Nucleus accumbens (tissue), 56 donors: ENCODE measurements around the gene ABI3BP.
A peak's percentile ranks its signal among the peaks of the same experiment; 100 is the strongest.
"Not testable (repeated sequence)": the region's sequence is repeated elsewhere in the genome, so short reads cannot be mapped to it uniquely, and the experiment has no call there.

ENCODE experiments used
- DNase-seq, 56 donors: peaks; one replicate each; lab custom pipeline; 2025; lab: John Stamatoyannopoulos, UW

Gene ABI3BP

DNA sequence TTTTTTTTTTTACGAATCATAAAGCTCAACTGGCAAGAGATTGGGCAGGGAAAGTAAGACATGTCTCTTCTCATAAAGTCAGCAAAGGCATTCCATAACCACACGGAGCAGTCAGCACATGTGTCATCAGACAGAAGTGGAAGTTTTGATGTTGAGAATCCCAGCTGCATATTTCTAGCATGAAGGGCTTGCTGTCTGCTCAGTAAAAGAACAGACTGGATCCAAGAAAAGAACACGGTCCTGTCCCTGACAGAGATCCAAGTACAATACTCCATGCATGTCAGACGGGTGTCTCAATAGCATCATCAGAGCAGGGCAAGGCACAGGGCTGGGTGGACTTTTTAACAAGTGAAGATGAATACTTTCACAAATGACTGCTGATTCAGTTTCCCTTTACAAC, 38.2 kb downstream of the ABI3BP start:
- no peak for DNase-seq

DNA sequence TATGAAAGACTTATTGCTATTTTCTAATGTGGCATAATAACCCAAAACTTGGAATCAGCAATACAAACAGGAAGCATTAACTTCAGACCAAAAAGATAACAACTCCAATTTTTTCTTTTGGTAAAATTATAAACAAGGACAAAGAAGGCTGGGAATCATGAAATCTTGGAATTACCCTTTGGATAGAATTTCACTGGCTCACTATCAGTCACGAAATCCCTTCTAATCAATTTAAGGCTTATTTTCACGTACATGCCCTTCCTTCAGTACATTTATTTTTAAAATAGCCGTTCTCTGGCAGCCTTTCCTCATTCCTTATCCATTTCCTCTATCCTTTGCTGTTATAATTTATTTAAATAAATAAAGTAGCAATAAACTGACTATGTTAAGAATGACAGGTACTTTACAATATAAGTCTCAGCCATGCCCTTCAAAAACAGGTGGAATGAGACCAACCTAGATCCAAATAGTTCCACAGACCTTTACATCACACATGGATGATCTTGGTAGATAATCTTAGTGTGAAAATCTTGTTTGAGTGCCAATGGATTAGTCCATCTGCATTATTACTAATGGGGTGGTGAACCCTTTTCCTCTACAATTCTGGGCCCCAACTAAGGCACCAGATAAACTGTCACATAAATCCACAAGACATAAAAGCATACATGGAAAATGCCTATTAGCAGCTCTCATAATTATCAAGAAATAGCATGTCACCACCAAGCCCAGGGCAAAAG, 38.9 kb downstream of the ABI3BP start:
- DNase-seq, result no peak

DNA sequence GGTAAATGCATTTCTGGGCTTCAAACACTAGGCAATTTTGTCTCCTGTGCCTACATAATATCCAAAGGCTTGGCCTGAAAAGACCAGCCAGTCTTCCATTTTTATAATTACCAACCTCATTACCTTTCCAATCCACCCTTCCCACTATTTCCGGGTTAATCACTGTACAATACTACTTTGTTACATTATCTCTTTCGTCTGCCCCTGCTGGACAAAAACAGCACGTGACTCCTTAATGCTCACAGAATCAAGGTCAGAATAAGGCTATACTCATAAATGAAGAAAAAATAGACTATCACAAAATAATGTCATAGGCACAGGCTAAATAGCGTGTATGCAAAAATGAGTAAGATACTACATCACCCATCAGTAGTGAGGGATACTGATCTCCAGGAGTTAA, 40.1 kb downstream of the ABI3BP start:
- DNase-seq, result no peak

DNA sequence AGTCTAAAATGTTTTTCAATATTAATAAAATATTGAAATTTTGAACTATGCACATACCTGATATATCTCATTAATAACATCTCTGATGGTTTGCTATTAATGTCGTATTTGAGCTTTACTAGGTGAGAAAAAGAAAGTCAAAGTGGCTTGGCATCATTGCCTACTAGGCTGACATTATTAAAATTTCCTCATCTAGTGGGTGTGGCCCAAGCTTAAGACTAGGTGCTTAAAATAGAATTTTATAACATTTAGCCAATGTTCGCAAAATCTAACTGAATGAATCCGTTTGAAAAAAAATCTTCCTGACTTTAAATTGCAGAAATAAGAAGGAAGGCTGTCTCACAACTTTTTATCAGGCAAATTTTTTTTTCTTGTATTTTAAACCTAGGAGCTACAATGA, 46.1 kb downstream of the ABI3BP start:
- DNase-seq, result no peak

DNA sequence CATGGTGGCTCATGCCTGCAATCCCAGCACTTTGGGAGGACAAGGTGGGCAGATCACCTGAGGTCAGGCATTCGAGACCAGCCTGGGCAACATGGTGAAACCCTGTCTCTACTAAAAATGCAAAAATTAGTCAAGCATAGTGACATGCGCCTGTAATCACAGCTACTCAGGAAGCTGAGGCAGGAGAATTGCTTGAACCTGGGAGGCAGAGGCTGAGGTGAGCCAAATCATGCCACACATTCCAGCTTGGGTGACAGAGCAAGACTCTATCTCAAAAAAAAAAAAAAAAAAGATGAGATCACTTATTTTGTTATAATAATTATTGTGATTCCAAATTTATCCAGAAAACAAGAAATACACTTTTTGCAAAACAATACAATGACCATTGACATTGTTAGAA, 47.1 kb downstream of the ABI3BP start:
- not testable (repeated sequence) for DNase-seq

DNA sequence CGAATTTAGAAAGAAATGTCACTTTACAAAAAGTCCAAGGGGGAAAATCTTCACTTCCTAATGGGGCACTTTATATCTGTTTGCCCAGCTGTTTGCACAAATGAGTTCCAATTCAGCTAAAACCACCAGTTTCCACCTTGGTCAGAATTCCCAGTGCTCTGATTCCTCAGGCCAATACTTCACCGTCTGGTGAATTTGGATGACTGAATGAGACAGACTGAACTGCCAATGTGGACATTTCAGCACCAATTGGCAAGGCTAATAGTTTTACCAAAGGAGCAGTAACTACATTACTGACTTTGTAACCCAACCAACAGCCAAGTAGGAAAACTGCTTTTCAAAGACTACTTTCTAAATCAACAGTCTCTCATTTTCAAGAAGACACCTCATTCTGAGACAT, 51.8 kb downstream of the ABI3BP start:
- no peak for DNase-seq

DNA sequence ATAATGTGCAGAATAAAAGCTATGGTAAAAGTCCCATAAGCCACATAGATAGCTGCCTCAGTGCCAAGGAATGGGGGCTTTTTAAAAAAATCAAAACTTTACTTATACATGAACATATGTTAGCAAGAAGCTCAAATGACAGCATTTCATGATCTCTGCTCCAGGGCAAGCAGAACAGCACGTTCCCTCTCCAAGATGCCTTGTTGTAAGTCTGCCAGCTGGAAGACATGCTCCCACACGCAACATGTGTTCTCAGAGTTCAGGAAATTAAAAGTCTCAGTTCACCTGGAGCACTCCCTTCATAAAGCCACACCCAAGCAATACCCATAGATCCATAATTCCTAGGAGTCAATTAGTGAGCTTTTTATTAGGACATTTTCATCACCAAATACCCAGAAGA, 52.2 kb downstream of the ABI3BP start:
- DNase-seq, result no peak

DNA sequence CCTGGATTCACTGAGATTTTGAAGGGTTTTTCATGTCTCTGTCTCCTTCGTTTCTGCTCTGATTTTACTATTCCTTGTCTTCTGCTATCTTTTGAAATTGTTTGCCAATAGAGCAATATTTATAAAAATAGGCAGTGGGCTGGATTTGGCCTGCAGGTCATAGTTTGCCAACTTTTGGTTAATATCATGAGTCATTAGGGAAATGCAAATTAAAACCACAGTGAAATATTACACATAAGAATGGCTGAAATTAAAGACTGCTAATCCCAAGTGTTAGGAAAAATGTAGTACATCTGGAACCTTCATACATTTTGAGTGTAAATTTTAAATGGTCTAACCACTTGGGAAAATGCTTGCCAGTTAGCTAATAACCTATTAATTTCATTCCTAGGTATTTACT, 56.3 kb downstream of the ABI3BP start:
- no peak for DNase-seq

DNA sequence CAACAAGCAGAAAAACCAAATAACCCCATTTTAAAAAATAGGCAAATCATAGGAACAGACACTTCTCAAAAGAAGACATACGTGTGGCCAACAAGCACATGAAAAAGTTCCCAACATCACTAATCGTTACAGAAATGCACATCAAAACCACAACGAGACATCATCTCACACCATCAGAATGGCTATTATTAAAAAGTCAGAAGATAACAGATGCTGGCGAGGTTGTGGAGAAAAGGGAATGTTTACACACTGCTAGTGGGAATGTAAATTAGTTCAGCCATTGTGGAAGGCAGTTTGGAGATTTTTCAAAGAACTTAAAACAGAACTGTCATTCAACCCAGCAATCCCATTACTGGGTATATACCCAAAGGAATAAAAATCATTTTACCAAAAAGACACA, 60.7 kb downstream of the ABI3BP start:
- DNase-seq, result no peak

DNA sequence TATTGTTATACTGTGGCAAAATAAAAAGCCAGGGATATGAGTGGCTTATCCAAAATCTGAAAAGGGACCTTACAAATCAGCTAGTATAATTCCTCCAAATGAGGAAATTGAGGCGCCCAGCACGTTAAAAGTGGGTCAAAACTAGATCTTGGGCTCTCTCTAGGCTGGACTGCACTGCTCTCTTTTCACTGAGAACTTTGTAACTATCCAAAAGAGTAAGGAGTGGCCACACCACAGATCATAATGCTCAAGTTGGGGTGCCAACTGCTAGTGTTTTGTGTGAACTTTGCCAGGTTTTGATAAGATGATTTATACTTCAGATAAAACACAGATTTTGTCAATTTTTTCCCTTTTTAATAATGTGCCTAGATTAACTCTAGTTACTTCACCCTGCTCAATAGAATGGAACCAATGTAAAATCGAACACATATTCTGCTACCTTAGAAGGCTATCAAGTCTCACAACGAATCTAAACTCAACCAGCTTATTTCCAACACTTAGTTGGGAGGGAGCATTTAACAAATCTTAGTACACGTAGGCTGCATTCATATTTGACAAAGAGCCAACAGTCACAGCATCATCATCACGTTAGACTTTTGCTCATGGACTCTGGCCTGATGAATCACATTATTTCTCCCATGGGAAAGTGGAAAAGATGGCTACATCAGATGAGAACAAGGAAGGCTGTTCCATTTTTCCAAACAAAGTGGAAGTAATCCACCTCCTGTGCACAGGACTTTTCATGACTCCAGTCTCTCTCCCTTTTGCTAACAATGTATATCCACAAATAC, 64.4 kb downstream of the ABI3BP start:
- no peak for DNase-seq

DNA sequence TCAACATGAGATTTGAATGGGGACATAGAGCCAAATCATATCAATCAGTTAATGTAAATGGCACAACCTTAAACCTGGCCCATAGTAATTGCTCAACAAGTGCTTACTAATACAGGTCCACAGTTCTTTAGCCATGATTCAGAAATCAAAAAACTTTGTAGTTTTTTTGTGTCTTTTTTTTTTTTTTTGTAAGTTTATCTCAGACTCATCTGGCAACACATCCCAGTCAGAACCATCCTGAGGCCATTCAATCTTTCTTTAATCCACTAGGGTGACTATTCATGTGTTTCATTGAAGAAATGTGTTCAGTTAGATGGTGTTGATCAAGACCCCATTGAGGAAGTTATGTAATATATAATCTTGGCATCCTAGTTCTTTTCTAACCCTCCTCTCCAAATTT, 65.4 kb downstream of the ABI3BP start:
- no peak for DNase-seq

DNA sequence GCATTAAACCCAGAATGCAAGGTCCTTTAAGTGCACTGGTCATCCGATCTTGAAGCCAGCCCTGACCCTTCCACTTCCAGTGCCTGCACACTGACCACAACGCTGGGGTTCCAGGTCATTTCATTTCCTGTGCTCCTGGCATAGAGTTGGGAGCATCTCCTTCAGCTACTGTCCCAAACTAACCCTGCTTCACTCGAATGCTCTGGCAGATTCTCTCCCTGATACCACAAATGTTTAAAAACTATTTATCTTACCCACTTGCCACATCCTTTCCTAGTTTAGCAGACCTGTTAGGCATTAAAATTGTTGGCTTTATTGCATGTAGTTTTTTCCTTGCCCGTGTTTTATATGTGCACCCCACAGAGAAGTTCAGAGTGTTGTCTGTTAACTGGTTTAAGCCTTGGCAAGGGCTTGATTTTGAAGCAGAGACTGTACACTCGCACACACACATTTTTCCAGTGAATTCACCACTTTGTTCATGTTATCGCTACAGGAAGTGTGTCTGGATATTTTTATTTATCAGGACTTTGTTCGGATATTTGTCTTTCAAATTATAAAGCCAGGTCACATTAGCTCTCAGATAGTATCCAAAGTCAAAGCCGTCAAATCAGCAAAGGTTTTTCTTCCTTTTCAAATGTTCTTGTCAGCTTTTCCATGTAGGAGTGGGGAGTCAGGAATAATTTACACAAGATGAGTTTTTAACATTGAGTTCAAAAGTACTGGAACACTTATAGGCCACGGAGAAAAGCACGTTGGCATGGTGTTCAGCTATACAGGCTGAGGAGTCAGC, 77.3 kb downstream of the ABI3BP start:
- no peak for DNase-seq

DNA sequence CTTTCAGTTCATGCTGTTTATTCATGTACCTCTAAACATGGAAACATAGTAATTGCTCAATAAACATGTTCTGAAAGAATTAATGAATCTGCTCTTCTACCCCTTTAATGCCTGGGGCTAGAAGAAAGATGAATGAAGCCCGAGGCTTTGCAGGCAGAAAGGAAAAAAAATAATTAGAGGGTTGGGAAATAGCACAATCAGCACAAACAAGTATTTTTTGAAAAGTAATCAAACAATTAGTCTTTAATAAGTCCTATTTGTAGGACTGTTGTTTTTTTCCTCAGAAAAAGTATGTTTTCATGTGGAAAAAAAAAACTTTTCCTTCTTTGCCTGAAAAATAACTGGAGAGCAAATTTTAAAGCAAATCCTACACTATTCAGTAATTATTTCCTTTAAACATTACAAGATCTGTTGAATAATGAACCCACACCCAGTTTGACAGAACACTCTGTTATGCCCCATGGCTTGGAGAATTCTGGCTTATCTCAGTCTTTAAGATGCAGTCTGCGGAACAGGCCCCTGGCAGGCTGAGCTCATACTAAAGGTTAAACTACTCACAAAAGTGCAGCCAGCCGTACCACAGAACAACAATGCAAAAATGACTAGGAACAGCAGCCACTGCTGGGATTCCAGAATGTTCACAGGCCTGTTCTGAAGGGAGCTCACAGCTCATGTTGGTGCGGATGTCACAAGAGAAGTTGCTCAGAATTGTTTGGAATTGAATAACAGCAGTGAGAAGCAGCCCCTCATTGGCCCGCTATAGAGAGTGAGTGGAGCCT, 79.2 kb downstream of the ABI3BP start:
- DNase-seq, result peak in 1 of 56 donors; percentile 4

DNA sequence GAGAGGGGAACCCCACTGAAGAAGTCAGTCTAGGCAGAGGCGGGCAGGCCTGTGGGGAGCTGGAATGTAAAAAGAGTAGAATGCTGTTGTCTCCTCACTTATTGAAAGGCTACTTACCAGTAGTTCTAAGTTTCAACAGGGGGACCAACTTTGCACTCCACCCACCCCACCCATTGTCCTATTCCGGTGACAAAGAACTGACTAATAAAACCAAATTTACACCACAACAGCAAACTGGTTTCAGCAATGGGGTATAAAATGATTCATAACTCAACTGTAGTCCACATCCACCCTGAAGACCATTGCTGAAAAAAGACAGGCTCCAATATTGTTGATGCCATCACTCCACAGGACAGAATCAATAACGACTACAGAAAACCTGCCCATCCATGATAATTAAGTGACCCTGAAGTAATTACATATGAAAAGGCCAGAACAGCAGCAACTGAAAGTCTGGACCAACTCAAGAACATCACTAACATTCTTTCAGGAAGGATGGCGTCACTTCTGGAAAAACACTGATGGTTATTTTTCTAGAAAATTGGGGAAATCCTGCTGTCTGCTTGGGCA, 80.2 kb downstream of the ABI3BP start:
- DNase-seq, result no peak

DNA sequence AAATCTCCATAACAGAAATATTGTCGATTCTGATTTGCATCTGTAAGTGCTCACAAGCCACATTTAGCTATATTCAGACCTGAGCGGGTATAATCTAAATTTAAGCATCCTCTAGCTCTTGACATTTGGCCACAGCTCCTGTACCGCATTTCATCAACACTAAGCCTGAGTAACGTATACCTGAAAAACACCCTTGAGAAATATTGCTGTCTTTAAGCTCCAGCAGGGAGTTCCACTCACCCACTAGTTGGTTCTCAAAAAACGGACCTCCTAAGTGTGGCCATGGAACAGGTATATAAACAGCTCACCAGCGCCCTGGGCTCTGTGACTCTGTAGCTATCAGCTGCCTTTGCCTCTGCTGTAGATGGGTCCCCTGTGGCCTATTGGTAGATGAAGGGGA, 80.7 kb downstream of the ABI3BP start:
- DNase-seq, result no peak

DNA sequence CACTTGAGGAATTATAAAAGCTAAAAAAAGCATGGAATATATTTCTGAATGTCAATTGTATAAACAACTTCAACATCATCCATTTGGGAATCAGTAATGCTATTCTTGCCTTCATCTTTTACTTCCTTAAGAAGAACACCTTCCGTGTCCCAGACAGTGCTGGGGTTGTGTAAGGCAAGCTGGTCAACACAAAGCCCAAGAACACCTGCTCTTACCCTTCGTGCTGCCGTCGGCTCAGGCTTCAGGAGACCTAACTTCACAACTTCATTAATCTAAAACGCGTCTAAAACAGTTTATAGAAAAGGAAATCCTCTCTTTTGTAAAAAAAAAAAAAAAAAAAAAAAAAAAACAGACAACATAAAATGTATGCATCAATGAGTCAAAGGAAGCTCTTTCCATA, 81.3 kb downstream of the ABI3BP start:
- no peak for DNase-seq

DNA sequence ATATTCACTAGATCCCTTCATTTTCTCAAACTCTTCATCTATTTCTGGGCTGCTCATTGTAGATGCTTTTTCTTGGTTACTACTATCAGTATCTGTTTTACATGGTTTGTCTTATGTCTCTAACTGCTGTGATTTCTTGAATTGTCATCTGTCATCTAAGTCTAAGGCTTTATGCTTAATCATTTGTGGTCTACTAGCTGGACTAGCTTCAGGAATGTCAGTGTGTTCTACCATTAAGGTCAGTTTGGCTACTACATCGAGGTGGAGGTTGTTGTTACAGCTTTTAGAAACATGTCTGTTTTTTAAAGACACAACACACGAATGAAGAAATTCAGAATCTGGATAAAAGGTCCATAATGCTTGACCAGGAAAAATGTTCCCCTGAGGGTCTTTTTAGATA, 82.2 kb downstream of the ABI3BP start:
- no peak for DNase-seq

DNA sequence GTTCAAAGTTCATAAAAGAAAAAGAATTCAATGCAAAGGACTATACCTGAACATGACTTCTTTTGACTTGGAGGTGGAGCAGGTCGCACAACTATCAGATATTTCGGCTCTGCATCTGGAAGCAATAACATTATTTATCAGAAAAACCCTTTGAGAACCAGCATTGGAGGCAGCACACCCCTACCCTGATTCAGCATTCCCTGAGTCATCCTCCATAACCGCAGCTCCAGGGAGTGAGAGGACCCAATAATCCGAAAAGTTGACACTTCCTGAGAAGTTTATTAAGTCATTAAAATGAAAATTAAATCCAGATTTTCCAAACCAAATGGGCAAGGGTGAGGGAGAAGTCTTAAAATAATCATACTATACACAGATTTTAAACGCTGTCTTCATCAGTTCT, 90.6 kb downstream of the ABI3BP start:
- DNase-seq, result no peak

DNA sequence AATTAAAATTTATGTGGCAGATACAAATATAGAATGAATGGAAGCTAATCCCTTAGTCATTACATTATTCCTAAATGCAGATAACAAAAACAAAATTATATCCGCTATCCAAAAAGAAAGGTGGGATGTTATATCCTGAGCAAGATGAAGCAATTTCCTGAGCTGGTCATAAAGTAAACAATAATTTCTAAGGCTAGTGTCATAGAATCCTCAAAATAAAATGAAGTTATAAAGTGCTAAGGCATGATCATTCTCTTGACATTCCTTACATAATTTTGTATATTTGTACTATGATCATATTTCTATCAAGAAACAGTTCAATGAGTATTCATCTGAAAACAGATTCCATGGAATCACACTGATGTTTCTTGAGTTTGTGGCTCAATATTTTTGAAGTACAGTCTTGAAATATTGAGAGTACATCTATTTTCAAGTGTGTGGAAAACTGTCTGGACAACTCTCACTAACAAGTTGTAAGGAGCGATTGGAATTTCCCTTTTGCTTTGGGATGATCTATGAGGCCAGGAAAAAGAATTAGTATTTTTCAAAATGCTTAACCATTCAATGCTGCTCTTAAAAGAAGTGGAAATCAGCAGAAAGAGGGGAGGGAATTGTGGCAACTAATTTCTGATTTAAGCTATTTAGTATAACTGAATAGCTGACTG, 92.4 kb downstream of the ABI3BP start:
- no peak for DNase-seq
